HG03280 (cell line): ENCODE measurements around the gene SH3BGRL.
"Not testable (repeated sequence)": the region's sequence is repeated elsewhere in the genome, so short reads cannot be mapped to it uniquely, and the experiment has no call there.

Experiments
- ATAC-seq: cut with Tn5 transposase; IDR thresholded peaks from one replicate; pipeline ENCODE4 v1.9.1; 2021; ENCODE audit warnings: mild to moderate bottlenecking, moderate library complexity; ENCODE audit not compliant: unreplicated experiment

The SH3BGRL gene

DNA sequence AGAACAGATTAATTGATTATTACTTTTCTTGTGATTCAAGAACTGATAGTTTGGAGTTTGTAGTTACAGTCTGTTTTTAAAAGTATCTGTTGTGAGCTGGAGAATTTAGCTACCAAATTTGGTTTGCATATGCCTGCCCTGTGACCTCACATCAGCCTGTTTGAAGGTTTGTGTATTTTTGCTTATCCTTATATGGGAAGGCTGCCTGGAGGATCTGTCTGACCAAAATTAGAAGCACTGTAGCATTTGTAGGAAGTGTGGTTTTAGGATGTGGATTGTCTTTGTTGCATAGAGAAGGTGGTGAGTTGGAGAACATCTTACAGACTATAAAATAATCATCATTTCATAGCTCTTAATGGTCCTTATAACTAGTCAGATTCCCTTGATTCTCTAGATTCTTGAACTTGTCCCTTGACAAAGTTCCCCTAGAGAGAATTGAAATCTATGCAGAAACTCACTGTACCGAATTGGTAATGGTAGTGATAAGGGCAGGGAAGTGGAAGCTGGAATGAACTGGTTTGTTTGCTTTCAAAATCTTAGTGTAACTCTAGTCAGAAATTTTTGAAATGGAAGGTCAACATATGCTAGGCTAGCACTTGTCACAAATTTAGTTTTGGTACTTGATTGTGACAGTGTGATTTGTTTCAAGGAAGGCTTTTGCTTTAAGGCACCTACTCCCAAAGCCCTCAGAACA is 57.3 kb downstream of the SH3BGRL start:
- ATAC-seq: no peak

DNA sequence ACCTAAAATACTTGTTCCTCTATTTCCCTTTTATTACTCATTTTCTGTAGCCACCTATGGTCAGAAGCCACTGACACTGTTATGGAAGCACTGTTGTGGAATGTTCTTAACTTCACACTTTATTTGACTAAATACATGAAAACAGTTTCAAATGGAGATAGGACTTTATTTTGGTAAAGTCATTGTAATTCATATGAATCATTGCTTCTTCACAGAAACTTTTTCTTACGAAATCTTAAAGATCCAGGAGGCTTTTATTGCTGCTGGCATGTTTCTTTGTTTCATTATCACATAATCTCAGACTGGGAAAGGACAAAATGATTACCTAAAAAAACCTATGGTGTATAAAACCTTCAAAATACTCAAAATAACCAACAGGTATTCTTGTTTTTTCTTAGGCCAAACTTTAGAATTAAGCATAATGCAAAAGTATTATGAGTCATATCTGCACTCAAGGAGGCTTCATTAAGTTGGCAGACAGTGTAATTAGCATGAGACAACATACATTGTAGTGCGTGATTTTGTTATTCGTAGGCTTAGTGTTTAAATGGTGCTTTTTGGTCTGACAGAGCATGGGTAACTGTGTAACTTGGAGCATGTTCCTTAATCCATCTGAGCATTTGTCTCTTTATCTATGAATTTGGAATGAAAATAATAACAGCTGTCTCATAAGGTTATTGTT is 58.0 kb downstream of the SH3BGRL start:
- ATAC-seq: no peak

GRCh38 chrX:81261576-81261975 is 59.7 kb downstream of the SH3BGRL start:
- no peak for ATAC-seq

DNA sequence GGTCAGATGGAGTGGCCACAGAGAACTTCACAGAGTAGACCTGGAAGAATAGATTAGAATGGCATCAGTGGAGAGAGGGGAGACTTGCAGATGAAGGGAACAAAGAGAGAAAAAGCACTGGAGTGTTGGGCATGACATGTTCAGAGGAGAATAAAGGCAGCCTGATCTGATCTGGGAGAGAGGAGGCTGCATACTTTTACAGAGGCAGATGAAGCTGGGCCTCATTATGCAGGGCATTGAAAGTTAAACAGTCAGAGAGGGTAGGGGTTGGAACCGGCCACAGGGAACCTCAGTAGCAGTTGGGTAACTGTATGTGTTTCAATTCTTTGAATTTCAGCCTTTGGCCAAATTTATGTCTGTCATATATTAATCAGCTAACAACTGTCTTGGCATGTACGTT is 61.2 kb downstream of the SH3BGRL start:
- no peak for ATAC-seq

DNA sequence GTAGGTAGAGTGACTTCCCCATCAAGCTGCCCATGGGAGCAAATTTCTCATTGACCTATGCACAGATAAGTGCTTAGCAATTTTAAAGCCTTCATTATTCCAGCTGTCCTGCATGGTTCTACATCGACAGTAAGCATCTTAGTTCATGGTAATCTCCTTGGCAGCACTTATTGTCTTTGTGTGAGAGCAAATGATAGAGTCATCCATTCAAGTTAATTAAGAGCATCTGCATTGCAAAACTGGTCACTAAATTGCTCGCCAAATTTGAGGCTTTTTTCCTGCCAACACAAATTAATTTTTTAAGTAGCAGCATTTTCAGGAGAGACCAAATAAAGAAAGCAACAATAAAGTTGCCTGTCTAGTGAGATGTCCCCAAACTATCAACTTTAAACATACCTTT is 76.7 kb downstream of the SH3BGRL start:
- no peak for ATAC-seq

- ATAC-seq: no peak
These were observed 78.2 kb downstream of the SH3BGRL start for GRCh38 chrX:81280148-81280547.

- ATAC-seq: no peak
These were observed 84.2 kb downstream of the SH3BGRL start for GRCh38 chrX:81286075-81286474.

GRCh38 chrX:81286608-81287007 is 84.7 kb downstream of the SH3BGRL start:
- ATAC-seq: no peak

DNA sequence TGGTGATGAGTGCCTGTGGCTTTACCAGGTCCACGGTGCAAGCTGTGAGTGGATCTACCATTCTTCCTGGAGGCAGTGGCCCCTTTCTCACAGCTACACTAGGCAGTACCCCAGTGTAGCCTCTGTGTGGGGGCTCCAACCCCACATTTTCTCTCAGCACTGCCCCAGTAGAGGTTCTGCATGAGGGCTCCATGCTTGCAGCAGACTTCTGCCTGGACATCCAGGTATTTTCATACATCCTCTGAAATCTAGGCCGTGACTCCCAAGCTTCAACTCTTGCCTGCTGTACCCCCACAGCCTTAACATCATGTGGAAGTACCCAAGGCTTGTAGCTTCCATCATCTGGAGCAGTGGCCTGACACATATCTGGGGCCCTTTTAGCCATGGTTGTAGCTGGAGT is 90.1 kb downstream of the SH3BGRL start:
- no peak for ATAC-seq

GRCh38 chrX:81294101-81294500 is 92.2 kb downstream of the SH3BGRL start:
- no peak for ATAC-seq

- ATAC-seq: no peak
These were observed 100.0 kb downstream of the SH3BGRL start for GRCh38 chrX:81301877-81302276.

DNA sequence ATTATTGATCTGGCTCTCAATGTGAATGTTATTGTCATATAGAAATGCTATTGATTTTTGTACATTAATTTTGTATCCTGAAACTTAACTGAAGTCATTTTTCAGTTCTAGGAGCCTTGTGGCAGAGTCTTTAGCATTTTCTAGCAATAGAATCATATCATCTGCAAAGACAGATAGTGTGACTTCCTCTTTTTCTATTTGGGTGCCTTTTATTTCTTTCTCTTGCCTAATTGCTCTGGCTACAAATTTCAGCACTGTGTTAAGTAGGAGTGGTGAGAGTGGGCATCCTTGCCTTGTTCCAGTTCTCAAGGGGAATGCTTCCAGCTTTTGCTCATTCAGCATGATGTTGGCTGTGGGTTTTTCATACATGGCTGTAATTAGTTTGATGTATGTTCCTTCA is 102.7 kb downstream of the SH3BGRL start:
- ATAC-seq: no peak

- no peak for ATAC-seq
These were observed 103.3 kb downstream of the SH3BGRL start for GRCh38 chrX:81305240-81305639.

DNA sequence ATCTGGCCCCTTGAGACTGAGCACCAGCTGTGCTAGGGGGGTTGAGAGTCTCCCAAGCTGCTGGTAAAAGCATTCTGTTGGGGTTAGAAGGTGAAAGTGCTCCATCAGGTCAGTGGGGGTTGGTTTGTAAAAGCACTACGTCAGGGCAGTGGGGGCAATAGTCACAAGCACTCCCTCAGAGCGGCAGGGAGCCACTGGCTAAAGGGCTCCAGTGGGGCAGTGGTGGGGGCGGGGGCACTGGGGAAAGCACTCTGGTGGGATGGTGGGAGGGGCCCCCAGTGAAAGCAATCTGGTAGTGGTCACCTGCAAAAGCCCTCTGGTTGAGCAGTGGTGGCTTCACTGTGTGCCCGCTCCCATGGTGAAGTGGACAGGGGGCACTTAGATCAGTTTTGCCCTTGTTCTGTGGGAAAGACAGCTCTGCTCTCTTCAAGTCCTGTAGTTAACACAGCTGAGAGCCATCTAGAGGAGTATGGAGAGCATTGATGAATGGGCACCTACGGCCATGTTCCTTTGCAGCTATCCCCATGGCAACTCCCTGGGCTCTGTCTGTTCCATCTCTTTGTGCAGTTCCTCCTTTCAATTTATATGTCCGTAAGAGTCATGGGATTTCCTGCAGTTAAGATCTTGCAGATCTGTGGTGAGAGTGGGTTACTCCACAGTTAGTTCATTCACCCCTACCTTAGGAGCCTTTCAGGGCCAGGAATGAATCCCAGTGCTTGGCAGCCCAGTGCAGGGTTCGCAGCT is 106.4 kb downstream of the SH3BGRL start:
- ATAC-seq: no peak

DNA sequence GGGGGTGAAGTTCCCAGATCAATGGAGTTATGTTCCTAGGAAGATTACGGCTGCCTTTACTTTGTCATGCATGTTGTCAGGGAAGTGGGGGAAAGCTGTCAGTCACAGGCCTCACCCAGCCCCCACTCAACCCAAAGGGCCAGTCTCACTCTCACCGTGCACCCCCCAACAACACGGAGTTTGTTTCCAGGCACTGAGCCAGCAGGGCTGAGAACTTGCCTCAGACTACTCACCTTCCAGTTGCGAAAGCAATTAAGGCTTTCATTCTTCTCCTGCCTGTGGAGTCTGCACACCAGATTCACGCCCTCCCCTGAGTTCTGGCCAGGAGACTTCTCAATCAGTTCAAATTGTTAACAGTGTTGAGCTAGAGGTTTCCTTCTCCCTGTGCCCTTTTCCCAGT is 114.3 kb downstream of the SH3BGRL start:
- ATAC-seq: no peak

DNA sequence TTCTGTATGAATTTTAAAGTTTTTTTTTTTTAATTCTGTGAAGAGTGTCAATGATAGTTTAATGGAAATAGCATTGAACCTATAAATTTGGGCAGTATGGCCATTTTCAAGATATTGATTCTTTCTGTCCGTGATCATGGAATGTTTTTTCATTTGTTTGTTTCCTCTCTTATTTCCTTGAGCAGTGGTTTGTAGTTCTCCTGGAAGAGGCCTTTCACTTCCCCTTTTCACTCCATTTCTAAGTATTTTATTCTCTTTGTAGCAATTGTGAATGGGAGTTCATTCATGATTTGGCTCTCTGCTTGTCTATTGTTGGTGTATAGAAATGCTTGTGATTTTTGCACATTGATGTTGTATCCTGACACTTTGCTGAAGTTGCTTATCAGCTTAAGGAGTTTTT is 129.8 kb downstream of the SH3BGRL start:
- ATAC-seq: not testable (repeated sequence)

DNA sequence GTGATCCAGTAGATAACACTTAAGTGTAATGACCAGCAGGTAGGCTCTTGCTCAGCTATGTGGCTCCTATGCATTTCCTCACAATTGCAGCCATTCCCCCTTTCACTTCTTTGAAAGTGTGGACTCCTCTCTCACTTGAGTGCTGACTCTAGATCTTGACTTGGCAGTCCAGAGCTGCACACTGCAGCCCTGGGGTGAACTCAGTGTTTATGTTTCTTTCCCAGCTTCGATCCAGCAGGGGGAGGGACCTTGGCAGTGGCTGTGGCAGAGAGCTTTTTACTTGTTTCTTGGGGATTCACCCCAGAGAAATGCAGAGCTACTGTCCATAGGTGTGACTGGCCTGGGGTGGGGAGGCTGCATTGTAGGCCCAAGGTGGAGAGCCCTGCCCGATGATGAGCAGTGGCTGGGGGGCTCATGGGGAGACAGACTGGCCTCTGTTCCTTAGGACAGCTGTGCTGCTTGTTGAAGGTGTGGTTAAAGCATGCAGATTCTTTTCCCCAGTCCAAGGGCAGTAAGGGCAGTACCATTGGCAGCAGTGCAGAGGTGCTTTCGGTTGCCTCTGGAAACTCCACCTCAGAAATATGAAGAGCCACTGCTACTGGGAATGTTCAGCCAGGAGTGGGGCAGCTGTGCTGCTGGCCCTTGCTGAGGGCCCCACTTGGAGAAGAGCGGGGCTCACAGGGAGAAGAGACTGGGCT is 134.7 kb downstream of the SH3BGRL start:
- no peak for ATAC-seq

GRCh38 chrX:81337805-81338204 is 135.9 kb downstream of the SH3BGRL start:
- no peak for ATAC-seq

GRCh38 chrX:81338924-81339323 is 137.0 kb downstream of the SH3BGRL start:
- ATAC-seq: no peak

GRCh38 chrX:81345296-81345695 is 143.4 kb downstream of the SH3BGRL start:
- ATAC-seq: not testable (repeated sequence)
